HEK293T (cell line): ENCODE results near the gene PTGER1.

ENCODE experiments used
- FOXA1 ChIP-seq: fragments of 450-650 bp; IDR thresholded peaks from 2 replicates; pipeline ENCODE4 v1.6.1; 2016; ENCODE audit warnings: mild to moderate bottlenecking
- SP1 ChIP-seq: fragments of 450-650 bp; IDR thresholded peaks from 2 replicates; pipeline ENCODE4 v1.6.1; 2017

DNA sequence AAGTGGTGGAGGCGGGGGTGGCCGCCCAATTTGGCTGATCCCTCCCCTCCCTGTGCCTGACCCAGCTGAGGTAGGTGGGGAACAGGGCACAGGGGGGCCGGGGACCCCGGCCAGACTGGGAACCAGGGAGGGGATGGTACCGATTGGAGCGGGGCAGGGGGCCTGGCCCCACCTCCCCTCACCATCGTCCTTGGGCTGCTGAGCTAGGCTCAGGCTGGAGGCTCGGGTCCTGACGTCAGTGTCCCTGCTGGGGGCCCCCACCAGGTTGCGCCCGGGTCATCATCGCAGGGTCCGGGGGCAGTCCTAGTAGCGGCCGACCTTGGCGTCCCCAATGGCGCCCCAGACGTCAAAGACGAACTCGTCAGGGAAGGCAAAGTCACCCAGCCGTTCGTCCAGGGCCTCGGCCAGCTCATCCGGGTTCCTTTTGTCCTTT is 3.0 kb upstream of the PTGER1 start:
- TF ChIP-seq SP1 (no peak), FOXA1 (no peak)
